Tibial nerve (tissue), 3 donors: ENCODE measurements around the gene WTAP.

Experiments
- CTCF ChIP-seq, 5 experiments: fragments of 200-600 bp in 3 of 5; fragments of 450-650 bp in 2 of 5; sonication (generic) in 3 of 5; IDR thresholded peaks; one replicate each; pipeline ENCODE4 v1.5.1; 2016 to 2019; ENCODE audit warnings: antibody characterized with exemption in 5 of 5, mild to moderate bottlenecking in 3 of 5, moderate library complexity in 2 of 5
- POLR2A ChIP-seq, 2 donors: fragments of 450-650 bp; IDR thresholded peaks; one replicate each; pipeline ENCODE4 v1.6.1; 2017; ENCODE audit warnings: antibody characterized with exemption in 2 of 2, mild to moderate bottlenecking in 2 of 2, moderate library complexity in 2 of 2

GRCh38 chr6:159726255-159726917, 920 bp upstream of the WTAP start:
- TF ChIP-seq CTCF (IDR thresholded peaks at IDR 0.05) (no peak), POLR2A (IDR thresholded peaks at IDR 0.05) (no peak)
